Lung microvascular endothelial cell (primary cell): ENCODE data around the gene EIF2B4. TPM values are rescaled to one million over a fixed set of nuclear protein-coding genes. Genes with fewer than 3 reads are reported as not detected.
"Not testable (repeated sequence)": the region's sequence is repeated elsewhere in the genome, so short reads cannot be mapped to it uniquely, and the experiment has no call there.

Source experiments
- DNase-seq, 2 donors: peaks; one replicate each; pipeline versions ENCODE4 v3.0.0 to v3.0.0-alpha.2; 2010; ENCODE audit warnings: low read depth in 2 of 2
- total RNA-seq: library from RNA; depleted of rRNA; stranded (reverse); fragments of >200 nt; gene quantifications from 2 replicates; pipeline ENCODE4 v1.2.1, GENCODE V29; 2014

Gene EIF2B4
- total RNA-seq, 1 donor from 2014 or later, result 23.0 TPM

DNA sequence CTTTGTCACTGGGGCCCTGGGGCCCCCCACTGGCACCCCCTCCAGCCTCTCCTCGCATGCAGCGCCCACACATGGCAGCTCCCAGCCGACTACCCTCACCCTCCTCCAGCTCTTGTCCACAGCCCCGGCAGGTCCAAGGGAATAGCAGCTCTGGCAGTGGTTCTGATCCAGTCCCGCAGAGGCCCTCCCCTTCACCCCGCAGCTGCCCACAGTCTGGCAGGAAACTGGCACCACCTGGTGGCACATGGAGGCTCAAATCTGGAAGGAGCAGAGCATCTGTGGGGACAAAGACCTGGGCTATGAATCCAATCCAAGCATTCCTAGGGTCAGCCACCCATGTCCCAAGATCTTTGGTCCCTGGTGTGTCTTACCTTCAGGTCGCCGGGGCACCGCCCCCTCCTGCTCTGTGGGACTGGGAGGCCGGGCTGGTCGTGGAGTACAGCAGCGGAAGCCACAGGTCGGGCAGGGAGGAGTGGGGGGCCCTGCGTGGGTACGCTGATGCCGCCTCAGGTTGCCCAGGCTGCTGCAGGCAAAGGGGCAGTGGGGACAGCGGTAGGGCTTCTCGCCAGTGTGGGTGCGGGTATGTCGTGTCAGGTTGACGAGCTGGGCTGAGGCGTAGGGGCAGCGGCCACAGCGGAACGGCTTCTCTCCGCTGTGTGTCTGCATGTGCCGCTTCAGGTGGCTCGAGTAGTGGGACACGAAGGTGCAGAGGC lies 8.1 kb upstream of the EIF2B4 start:
- peak in 1 of 2 donors; percentile 20 for DNase-seq

DNA sequence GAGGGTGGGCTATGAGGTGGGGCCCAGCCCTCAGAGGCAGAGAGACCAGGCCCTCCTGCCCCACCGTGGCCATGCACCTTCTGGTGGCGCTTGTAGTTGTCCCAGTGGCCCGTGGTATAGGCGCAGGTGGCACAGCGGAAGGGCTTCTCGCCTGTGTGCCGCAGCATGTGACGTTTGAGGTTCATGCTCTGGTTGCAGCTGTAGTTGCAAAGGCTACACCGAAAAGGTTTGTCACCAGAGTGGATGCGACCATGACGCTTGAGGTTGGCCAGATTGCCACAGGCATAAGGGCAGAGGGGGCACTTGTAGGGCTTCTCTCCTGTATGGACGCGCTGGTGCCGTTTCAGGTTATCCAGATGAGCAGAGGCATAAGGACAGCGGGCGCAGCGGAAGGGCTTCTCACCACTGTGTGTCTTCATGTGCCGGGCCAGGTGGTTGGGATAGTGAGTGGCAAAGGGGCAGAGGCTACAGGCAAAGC lies 7.5 kb upstream of the EIF2B4 start:
- no peak for DNase-seq

DNA sequence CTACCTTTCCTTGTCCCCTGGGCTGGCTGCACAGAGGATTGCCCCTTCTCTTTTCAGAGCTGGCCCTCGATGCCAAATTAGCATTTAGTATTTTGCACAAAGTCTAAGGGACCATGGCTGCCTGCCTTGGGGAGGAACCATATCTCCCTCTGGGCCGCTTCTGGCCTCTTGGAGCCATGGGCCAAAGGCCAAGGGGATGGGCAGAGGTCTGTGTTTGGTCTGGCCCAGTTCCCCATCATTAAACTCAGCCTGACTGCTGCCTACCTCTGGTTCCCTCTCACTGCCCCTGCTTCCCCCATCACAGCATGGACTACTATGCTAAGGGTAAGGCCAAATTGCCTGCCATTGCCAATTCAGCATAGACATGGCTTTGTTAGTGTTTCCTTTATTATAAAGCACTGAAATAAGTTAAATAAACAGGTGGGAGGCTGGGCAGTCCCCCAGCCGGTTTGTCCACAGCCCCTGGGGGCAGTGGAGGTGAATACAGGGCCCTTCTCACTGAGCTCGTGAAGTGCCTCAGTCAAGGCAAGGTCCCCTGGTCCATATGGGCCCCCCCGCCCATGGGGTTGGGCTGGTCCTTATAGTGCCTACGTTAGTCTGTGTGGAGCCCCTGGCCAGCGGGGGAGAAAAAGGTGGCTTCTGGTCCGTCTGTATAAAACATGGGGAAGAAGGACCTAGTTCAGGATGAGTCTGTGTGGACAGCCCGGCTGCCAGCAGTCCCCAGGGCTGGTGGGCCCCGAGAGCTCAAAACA lies 6.9 kb upstream of the EIF2B4 start:
- DNase-seq, result no peak

DNA sequence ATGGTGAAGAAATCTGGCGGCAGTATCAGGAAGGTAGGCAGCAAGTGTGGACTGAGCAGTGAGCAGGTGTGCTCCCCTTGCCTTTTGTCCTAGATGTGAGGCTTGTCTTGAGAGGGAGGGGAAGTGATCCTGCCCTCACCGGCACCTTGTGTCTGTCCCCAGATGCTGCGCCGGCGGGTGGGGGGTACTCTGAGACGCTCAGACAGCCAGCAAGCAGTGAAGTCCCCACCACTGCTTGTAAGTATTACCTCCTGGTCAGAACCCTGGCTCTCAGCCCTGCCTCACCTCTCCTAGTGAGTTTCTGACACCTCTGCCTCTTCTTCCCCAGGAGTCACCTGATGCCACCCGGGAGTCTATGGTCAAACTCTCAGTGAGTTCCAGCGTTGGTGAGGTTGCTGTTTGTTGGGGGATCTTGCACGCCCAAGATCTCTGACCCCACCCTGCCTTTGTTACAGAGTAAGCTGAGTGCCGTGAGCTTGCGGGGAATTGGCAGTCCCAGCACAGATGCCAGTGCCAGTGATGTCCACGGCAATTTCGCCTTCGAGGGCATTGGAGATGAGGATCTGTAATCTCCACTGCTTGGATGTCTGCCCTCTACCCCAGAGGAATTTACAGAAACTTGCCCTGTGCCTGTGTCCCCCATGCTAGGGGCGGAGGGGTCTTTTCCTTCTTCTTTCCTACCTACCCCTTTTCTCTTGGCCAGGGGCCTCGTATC lies 6.2 kb upstream of the EIF2B4 start:
- DNase-seq, result no peak

DNA sequence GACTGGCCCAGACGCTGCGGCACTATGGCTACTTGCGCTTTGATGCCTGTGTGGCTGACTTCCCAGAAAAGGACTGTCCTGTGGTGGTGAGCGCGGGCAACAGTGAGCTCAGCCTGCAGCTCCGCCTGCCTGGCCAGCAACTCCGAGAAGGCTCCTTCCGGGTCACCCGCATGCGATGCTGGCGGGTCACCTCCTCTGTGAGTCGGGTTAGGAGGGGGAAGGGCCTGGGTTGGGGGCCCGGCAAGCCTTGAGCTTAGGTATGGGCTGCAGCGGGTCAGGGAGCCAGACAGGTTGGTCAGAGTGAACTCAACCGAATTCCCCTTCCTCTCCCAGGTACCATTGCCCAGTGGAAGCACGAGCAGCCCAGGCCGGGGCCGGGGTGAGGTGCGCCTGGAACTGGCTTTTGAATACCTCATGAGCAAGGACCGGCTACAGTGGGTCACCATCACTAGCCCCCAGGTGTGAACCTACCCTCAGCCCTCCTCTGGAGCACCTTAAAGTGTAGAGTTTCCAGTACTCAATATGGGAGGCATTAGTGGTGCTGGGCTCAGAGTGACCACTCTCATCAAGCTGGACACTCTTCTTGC lies 5.5 kb upstream of the EIF2B4 start:
- no peak for DNase-seq

DNA sequence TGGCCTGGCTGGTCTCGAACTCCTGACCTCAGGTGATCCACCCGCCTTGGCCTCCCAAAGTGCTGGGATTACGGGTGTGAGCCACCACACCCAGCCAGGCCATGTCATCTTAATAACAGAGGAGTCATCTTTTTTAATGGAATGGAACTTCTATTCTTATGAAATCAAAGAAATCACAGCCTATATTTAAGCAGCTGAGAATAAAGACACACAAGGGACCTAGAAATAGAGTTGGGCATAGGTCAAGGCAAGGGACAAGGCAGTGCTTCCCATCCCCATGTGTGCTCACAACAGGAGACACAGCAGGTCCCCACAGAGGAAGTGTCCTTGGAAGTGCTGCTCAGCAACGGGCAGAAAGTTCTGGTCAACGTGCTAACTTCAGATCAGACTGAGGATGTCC lies 3.4 kb upstream of the EIF2B4 start:
- no peak for DNase-seq

DNA sequence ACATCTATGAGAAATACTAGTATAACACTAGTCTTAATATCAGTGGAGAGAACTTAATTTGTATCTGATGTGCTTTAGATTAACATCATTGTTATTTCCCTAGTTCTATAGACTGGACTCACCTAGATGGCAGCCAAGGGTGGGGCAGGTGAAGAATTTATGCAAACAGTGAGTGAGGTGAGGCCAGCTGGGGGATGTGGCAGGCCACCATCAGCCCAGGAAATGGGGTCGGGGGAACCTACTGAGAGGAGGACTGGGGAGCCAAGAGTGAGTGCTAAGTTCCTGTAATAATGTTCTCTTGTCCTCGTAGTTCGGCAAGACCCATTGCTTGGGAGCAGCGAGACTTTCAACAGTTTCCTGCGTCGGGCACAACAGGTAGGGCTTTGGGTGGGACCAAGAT lies 2.8 kb upstream of the EIF2B4 start:
- no peak for DNase-seq

DNA sequence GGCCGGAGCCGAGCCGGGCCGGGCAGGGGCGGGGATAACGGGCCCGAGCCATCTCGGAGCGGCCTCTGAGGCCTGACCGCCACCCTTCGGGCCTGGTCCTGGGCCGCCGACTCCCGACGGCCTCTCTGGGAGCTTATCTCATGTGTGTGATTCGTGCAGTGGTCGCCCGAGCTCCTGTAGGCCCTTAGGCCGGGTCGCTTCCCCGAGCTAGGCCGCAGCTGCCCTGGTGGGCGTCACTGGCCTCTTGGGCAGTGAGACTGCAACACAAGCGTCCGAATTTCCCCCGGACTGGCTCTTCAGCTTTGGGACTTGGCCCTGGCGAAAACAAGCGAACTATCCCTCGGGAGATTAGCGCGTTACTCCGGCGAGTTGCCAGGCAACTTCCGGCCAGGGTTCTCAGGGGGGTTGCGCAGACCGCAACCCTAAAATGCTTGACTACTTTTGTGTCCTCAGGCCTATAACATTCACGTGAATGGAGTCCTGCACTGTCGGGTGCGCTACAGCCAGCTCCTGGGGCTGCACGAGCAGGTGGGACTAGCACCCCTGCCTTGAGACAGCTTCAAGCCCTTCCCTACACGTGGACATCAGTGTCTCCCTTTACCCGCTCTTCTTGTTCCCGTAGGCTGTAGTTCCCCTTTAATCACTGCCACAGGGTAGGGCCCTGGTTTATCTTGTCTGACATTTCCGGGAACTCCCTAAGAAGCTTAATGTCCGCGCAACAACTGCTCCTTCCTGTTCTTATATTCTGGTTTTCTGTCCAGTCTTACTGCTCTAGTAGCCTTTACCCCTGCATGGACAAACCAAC lies 880 bp upstream of the EIF2B4 start:
- peak; percentile 33 to 50 for DNase-seq

DNA sequence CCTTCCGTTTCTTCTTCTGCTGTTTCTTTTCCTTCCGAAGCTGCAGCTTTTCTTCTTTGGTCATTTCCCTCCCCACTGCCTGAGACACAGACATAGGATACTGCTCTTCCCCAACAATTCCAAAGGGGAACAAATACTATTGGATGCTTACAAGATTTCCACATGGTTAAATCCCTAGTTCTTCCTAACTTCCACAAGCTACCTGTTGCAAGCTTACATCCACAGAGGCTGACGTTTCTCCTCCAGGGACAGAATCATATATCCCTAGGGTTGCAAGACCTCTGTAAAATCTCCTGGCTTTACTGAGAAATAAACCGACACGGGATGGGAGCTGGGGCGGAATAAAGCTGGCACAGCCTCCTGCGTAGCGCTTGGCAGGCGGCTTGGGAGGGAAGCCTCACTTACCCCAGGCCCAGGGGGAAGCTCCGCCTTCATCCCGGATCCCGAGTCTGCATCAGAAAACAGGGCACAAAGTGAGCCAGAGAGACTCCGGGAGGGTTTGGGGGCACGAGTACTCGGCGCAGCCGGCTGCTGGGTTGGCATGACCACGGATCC lies 590 bp downstream of the EIF2B4 start:
- DNase-seq, result peak; percentile 60 to 70

DNA sequence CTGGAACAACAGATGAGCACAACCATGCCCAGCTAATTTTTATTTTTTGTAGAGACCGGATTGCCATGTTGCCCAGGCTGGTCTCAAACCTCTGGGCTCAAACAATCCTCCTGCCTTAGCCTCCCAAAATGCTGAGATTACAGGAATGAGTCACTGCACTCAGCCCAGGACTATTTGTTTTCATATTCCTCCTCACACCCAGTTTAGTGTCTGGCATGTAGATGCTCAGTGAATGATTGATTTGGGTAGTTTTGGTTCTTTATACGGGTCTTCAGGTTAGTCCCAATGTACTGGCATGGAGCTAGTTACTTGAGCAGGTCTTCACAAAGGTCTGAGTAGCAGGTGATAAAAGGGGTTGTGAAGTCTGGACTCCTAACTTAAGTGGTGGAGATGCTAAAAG lies 6.2 kb downstream of the EIF2B4 start:
- DNase-seq, result no peak

DNA sequence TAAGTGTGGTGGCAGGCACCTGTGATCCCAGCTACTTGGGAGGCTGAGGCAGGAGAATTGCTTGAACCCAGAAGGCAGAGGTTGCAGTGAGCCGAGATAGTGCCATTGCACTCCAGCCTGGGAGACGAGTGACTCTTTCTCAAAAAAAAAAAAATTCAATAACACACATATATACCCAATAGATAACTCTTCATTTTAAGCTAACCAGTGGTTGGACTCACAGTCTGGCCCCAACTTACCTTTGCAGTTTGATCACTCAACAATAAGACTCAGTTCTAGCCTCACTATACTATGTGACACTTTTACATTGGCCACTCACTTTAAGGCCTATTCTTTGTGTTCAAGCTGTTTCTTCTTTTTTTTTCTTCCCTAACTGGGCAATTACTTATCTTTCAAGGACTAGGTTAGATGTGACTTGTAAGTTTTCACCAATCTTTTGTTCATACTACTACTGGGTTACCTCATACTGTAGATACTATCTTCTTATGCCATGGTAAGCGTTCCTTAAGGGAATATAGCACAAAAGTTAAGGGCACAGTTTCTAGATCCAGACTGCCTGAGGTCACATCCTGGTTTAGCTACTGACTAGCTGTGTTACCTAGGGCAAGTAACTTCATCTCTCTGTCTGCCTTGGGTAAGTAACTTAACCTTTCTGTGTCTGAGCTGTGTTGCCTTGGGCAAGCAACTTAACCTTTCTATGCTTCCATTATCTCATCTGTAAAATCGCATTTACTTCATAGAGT lies 7.3 kb downstream of the EIF2B4 start:
- no peak for DNase-seq

DNA sequence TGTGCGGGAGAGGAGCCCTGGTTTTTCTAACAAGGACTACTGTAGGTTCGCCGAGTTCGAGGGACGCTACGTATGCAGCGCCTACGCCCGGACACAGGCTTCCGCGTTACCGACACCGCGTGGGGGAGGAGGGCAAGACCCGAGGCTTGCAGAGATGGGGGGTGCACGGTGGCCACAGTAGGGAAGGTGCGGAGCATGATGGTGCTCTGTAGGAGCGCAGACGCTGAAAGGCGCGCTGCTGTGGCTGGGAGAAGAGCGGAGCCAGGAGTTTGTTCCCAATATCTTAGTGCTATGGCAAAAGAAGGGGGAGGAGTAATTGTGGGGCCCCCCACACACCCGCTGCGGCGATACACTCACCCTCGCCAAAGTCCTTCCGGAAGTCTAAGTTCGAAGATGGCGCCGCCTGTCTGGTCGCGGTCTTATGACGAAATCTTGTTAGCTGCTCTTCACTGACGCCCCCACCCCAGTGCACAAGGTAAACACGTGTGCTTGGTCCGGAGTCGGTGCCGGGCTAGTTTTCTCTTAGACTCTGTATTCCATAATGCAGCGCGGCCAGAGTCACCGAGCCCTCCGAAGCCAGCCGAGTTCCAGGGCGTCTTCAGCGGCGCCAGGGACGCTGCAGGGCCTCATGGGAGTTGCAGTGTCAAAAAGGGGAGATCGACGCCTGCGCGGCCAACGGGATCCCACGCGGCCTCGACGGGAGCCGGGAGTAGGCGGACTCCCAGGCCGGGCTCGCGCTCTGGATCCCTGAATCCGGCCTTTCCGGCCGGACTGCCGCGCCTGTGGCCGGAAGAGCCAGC lies 13.6 kb downstream of the EIF2B4 start, which contains the start of gene GTF3C2:
GTF3C2 (minus strand) TSS at position 383 of the 800 bp plus-strand sequence. CDS start 13,210 bp downstream, outside the sequence.
- DNase-seq, result peak; percentile 97

DNA sequence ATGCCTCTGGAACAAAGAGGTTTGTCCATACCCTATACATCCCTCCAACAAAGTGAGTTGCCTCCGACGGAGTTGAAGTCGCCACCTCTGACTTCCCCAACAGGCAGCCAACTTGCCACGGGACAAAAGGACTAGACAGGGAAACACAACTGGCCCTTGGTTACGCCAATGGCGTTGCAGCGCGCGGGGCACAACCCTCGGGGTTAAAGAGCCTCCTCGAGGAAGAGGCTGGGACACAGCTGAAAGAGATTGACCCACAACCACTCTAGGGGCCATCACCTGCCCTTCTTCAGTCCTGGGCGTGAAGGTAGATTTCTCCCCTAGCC lies 14.1 kb downstream of the EIF2B4 start:
- DNase-seq, result peak; percentile 68 to 74

DNA sequence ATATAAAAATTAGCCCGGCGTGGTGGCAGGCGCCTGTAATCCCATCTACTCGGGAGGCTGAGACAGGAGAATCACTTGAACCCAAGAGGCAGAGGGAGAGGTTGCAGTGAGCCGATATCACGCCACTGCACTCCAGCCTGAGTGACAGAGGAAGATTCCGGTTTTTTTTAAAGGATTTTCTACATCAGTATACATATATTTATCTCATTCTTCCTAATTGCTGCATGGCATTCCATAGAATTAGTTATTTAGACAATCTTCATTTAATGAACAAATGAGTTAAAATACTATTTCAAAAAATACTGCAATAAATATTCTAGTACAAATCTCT lies 15.6 kb downstream of the EIF2B4 start:
- no peak for DNase-seq

DNA sequence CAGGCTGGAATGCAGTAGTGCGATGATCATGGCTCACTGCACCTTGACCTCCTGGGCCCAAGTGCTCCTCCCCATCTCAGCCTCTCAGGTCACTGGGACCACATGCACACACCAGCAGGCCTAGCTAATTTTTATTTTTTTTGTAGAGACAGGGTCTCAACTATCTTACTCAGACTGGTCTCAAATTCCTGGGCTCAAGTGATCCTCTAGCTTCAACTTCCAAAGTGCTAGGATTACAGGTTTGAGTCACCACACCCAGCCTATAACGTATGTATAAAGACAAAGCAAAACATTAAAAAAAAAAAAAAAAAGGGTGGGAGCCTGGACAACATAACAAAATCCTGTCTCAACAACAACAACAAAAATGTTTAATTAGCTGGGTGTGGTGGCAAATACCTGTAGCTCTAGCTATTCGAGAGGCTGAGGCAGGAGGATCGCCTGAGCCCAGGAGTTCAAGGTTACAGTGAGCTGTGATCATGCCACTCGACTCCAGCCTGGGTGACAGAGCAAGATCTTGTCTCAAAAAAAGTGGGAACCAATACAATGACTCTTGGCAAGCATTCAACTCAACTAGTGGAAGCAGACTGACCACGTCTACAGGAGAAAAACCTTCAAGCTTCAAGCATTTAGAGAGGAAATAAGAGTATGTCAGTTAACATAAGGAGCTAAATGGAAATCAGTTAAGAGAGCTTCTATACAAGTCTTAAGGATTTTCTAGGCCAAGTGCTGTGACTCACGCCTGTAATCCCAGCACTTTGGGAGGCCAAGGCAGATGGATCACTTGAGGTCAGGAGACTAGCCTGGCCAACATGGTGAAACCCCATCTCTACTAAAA lies 16.2 kb downstream of the EIF2B4 start:
- DNase-seq, result no peak

DNA sequence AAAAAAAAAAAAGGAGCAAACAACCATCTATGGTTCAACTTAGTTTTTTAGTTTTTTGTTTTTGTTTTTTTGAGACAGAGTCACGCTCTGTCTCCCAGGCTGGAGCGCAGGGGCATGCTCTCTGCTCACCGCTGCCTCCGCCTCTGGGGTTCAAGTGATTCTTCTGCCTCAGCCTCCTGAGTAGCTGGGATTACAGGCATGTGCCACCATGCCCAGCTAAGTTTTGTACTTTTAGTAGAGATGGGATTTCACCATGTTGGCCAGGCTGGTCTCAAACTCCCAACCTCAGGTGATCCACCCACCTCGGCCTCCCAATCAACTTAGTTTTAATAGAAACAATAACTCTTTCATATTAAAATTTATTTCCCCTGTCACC lies 16.8 kb downstream of the EIF2B4 start:
- DNase-seq, result not testable (repeated sequence)

DNA sequence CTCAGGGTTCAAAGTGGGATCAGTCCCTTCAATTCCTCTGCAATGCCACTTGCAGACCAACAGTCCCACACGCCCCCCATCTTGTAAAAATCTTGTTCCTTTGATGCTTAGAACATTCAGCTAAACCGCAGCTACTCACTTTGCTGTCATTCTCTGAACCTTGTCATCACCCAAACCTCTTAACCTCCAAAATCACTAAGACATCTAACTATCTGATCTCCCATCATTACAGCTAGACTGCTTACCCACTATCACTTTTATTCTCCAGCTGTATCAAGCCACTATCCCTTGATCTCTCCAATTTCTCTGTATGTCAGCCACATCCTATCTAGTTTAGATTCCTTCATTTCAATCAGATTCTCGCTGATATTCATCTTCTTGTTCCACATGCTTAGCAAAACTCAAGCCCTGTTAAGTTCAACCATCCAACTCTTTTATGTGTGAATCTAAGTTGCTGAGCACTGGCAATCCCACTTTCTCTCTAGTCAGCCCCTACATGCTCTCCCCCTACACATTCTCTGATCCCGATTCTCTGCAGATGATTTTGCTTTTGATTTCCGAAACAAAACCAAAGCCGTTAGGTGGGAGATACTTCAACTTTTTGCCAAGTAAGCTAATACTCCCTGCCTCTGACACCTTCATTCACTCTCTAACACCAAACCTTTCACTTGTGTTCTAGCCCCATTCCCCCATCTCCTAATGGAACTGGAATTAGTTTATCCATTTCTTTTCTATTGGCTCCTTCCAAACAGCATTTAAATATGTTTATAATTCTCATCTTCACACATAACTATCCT lies 18.1 kb downstream of the EIF2B4 start:
- DNase-seq, result no peak
